GM12801 (cell line): Measurements from ENCODE around the gene WSB2.

ENCODE experiments used
- TF ChIP-seq, protein P1 (sequence below): IDR thresholded peaks from one replicate; pipeline ENCODE4 v1.5.1; 2011; ENCODE audit warnings: control low read depth; ENCODE audit not compliant: insufficient read length; ENCODE audit errors: extremely low read depth

Gene WSB2

DNA sequence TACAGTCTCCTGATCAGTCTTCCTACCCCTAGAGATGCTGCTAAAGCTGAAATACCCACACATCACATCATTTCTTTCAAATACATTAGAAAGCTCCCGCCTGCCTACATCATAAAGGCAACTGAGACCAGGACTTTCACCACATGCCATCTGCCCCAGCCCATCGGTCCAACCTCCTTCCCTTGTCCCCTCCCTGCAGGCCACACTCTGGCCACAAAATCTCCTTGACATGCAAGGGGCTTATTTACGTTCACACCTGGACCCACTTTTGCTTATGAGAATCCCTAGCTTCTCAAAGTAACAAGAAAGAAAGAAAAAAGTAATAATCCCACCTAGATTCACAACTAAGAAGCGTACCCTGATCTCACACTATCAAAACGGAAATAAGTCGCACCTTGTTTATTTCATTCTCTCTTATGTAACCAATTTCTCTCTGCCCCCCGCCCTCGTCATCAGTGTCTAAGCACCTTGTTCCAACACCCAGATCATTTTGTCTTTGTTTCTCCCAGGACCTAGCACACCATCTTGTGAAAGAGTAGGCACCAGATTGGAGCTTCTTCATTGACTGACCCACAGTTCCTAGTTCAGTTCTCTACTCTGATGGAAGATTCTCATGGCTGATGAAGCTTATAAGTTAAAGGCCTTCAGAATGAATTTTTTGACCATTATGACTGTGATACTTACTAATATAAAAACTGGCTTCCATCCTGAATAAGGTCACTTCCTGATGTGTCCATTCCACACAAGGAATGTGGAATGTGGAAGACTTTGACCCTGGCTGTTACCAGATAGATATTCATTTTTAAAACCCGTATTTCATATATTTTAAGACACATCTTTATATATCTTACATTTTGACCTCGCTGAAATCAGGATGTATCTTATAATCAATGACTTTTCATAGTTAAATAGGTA lies 7.7 kb downstream of the WSB2 start:
- TF ChIP-seq, protein P1, sequence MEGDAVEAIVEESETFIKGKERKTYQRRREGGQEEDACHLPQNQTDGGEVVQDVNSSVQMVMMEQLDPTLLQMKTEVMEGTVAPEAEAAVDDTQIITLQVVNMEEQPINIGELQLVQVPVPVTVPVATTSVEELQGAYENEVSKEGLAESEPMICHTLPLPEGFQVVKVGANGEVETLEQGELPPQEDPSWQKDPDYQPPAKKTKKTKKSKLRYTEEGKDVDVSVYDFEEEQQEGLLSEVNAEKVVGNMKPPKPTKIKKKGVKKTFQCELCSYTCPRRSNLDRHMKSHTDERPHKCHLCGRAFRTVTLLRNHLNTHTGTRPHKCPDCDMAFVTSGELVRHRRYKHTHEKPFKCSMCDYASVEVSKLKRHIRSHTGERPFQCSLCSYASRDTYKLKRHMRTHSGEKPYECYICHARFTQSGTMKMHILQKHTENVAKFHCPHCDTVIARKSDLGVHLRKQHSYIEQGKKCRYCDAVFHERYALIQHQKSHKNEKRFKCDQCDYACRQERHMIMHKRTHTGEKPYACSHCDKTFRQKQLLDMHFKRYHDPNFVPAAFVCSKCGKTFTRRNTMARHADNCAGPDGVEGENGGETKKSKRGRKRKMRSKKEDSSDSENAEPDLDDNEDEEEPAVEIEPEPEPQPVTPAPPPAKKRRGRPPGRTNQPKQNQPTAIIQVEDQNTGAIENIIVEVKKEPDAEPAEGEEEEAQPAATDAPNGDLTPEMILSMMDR = no peak

DNA sequence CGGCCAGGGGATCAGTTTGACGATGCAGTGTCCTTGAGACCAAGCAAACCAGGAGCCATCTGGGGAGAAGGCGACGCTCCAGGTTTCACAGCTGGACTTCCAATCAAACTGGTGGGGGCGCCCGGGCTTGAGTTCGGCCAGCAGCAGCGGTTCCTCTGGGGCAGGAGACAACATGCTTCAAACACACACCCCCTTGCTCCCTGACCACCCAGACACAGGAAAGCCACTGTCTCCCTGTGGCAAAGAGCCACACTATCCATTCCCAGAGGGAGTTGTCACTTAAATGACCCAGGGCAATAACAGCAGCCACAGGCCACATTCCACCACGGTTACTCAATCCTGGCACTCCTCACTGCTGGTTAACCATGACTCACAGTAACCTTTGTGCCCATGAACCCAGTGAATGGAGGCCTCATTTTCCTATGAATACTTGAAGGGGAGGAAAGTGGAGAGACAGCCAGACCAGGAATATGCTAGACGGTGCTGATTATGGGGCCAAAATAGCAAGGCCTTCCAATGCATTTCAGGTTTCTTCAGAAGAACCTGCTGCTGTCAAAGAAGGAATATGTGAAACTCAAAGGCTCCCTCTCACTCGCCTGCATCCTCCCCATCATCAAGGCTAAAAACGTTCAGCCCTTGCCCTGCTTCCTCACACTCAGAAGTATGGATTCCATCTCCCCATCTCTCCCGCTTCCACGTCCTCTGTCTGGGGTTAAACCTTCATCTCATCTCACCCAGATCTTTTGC lies 8.5 kb downstream of the WSB2 start:
- TF ChIP-seq, protein P1 = no peak

DNA sequence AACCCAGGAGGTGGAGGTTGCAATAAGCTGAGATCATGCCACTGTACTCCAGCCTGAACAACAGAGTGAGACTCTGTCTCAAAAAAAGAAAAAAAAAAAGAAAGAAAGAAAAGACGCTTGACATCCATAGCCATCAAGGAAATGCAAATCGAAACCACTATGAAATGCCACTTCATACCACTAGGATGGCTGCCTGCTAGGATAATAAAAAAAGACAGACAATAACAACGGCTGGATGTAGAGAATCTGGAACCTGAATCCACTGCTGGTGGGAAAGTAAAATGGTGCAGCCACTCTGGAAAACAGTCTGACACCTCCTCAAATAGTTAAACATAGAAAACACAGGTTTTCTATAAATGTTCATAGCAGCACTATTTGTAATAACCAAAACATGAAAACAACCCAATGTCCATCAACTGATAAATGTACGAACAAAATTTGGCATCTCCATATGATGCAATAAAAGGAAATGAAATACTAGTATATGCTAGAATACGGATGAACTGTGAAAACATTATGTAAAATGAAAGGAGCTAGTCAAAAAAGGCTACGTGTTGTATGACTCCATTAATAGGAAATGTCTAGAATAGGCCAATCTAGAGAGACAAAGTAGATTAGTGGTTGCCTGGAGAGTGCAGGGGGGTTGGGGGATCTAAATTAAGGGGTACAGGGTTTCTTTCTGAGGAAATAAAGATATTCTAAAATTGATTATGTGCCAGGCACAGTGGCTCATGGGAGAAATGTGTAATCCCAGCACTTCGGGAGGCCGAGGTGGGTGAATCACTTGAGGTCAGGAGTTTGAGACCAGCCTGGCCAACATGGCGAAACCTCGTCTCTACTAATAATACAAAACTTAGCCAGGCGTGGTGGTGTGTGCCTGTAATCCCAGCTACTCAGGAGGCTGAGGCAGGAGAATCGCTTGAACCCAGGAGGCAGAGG lies 9.7 kb downstream of the WSB2 start:
- TF ChIP-seq, protein P1 = no peak

DNA sequence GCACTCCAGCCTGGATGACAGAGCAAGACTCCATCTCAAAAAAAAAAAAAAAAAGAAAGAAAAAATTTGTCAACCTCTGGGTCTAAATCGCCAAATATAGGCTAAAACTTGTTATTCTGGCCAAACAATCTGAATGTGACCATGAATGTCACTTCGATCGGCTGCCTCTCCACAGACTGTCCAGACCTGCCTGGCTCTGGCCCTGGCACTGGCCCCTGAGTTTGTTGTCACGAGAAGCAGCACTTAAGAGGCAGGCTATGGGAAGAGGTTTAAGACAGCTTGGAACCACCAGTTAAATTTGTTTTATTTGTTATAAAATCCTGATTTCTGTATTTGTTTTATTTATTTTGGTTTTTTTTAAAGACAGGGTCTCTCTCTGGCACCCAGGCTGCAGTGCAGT lies 14.5 kb downstream of the WSB2 start:
- TF ChIP-seq, protein P1 = no peak

DNA sequence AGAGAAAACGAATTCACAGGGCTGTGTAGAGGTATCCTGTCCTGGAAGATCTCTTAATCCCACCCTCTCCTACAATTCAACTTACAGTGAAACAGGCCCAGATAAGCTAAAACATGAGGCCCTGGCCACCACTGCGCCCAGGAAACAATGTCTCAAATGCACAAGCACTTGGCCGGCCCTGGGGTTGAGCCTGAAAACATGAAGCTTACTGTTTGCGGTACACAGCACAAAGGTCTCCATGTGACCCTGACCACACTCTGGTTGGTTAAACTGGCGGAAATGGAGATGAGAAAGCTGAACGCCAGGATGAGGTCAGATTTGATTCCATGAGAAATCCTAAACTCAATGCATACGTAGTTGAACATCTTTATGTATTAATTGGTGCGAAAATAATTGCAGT lies 16.4 kb downstream of the WSB2 start:
- TF ChIP-seq, protein P1 = no peak

DNA sequence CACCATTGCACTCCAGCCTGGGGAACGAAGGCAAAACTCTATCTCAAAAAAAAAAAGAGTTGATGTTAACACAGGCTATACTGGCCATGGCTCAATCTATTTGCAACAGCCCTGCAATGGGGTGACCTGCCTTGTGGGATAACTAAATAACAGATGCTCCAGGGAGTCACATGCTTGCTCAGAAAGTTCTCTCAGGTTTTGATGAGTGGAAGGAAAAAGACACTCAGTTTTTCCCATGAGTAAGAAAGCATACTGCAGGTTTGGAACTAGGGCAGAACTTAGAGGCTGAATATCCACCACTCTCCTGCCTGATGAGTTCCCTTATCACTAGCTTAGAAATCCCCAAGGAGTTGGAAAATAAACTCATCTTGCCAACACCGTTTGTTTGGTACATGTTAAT lies 16.9 kb downstream of the WSB2 start:
- TF ChIP-seq, protein P1 = no peak
